ENCODE data around the gene BAIAP2.

- no peak for TF ChIP-seq EP300 (IDR thresholded peaks at IDR 0.05; ENCODE audit: borderline replicate concordance)
- no peak for TF ChIP-seq TAF1 (IDR thresholded peaks at IDR 0.05; ENCODE audit: low read depth)
- TF ChIP-seq YY1 (IDR thresholded peaks at IDR 0.05; ENCODE audit: low read depth): no peak
- TF ChIP-seq RAD21 (IDR thresholded peaks at IDR 0.05; ENCODE audit: low read depth): no peak
- TF ChIP-seq NFIC (IDR thresholded peaks at IDR 0.05): no peak
- no peak for TF ChIP-seq CEBPB (IDR thresholded peaks at IDR 0.05)
- TF ChIP-seq USF1 (IDR thresholded peaks at IDR 0.05): no peak
- TF ChIP-seq EGR1 (IDR thresholded peaks at IDR 0.05): no peak
- no peak for TF ChIP-seq REST (IDR thresholded peaks at IDR 0.05; ENCODE audit: low read depth)
- TF ChIP-seq CREB1 (IDR thresholded peaks at IDR 0.05; ENCODE audit: low read depth): no peak
- no peak for TF ChIP-seq MAX (IDR thresholded peaks at IDR 0.05)
- no peak for TF ChIP-seq ZBTB7A (IDR thresholded peaks at IDR 0.05; ENCODE audit: low read depth)
- no peak for TF ChIP-seq FOXM1 (IDR thresholded peaks at IDR 0.05; ENCODE audit: borderline replicate concordance, low read depth)
- no peak for TF ChIP-seq TCF12 (IDR thresholded peaks at IDR 0.05; ENCODE audit: low read depth)
These were observed 41.9 kb upstream of the BAIAP2 start for GRCh38 chr17:80992948-80993624.

Data from Ishikawa (cell line).